Measurements from ENCODE around the gene PDGFB. TPM values are rescaled to one million over a fixed set of nuclear protein-coding genes. Genes with fewer than 3 reads are reported as not detected.

PDGFB gene
- total RNA-seq: 1 to 10 TPM; 3.1 to 9.6 (median 7.4) TPM
- 1 to 10 TPM; 1.4 to 5.5 (median 2.4) TPM for polyA plus RNA-seq

- Histone ChIP-seq H3K27ac (peak within 1 kb of the TSS; percentile 67 to 76 (median 70)), H3K4me1 (peaks cover 0 to 55% (median 44%) of the 10 kb centered on the region in 4 donors), H3K27me3 (peaks cover 21 to 72% (median 59%) of the 10 kb centered on the region in 3 donors)
Measured at GRCh38 chr22:39244496-39245129, at the start of gene PDGFB. Gene PDGFB, minus strand, starts transcription at chr22:39244982. Its CDS starts 1,019 bp downstream, at chr22:39243963.

GRCh38 chr22:39293766-39294368, 49.1 kb upstream of the PDGFB start:
- Histone ChIP-seq H3K36me3 (no peaks in the 10 kb centered on the region), H3K4me3 (no peak overlapping the region), H3K27me3 (no peaks in the 10 kb centered on the region), H3K27ac (no peak overlapping the region), H3K4me1 (peaks cover 0 to 44% (median 33%) of the 10 kb centered on the region in 4 donors), H3K9me3 (no peaks in the 10 kb centered on the region)
- no peak for DNase-seq
- TF ChIP-seq POLR2A (IDR thresholded peaks at IDR 0.05) (no peak), CTCF (IDR thresholded peaks at IDR 0.05) (no peak), EP300 (IDR thresholded peaks at IDR 0.05) (no peak), POLR2AphosphoS5 (IDR thresholded peaks at IDR 0.05) (no peak)
- intact Hi-C loops (cut with DNase I): no loop called here
- 73 to 86% methylated on average over 15 of the region's 15 CpGs for WGBS, 2 donors

More at GRCh38 chr22:39244496-39245129, at the start of gene PDGFB:
- intact Hi-C loops (cut with DNase I): loop anchor here (5.0 kb wide), 2 partner anchors 68 to 72 kb away; no protein-coding TSS in a partner anchor
- H3K4me3 ChIP-seq: peak within 1 kb of the TSS; percentile 32 to 57 (median 48)
- H3K9me3 ChIP-seq: no peaks in the 10 kb centered on the region
- H3K36me3 ChIP-seq: no peaks in the 10 kb centered on the region
- 0 to 1% methylated on average over 68 of the region's 68 CpGs for WGBS, 2 donors
- no peak for DNase-seq
- TF ChIP-seq POLR2A (IDR thresholded peaks at IDR 0.05) (peak; percentile 31 to 46), POLR2AphosphoS5 (IDR thresholded peaks at IDR 0.05) (peak; percentile 59 to 91 (median 89)), CTCF (IDR thresholded peaks at IDR 0.05) (no peak), EP300 (IDR thresholded peaks at IDR 0.05) (no peak)

GRCh38 chr22:39292561-39293074, 47.8 kb upstream of the PDGFB start:
- 7 to 39% methylated on average over 12 of the region's 12 CpGs for WGBS, 2 donors
- Histone ChIP-seq H3K9me3 (no peaks in the 10 kb centered on the region), H3K27ac (peak overlapping the region; percentile 59 to 72 (median 67)), H3K36me3 (no peaks in the 10 kb centered on the region), H3K4me3 (no peak overlapping the region), H3K27me3 (no peaks in the 10 kb centered on the region), H3K4me1 (peaks cover 0 to 35% (median 31%) of the 10 kb centered on the region in 4 donors)
- no peak for TF ChIP-seq CTCF (IDR thresholded peaks at IDR 0.05)
- no peak for TF ChIP-seq POLR2A (IDR thresholded peaks at IDR 0.05)
- peak in 3 of 4 donors; percentile 38 to 74 (median 46) for TF ChIP-seq POLR2AphosphoS5 (IDR thresholded peaks at IDR 0.05)
- intact Hi-C loops (cut with DNase I): no loop called here
- DNase-seq: peak; percentile 93

GRCh38 chr22:39292031-39292462, 47.3 kb upstream of the PDGFB start:
- DNase-seq: no peak
- H3K27me3 ChIP-seq: no peaks in the 10 kb centered on the region
- peaks cover 0 to 32% (median 29%) of the 10 kb centered on the region in 4 donors for H3K4me1 ChIP-seq
- no peak for TF ChIP-seq POLR2A (IDR thresholded peaks at IDR 0.05)
- no peak for TF ChIP-seq EP300 (IDR thresholded peaks at IDR 0.05)
- TF ChIP-seq POLR2AphosphoS5 (IDR thresholded peaks at IDR 0.05): no peak
- TF ChIP-seq CTCF (IDR thresholded peaks at IDR 0.05): no peak
- no peak overlapping the region for H3K4me3 ChIP-seq
- no peaks in the 10 kb centered on the region for H3K9me3 ChIP-seq
- H3K36me3 ChIP-seq: no peaks in the 10 kb centered on the region
- intact Hi-C loops (cut with DNase I): no loop called here
- H3K27ac ChIP-seq: peak overlapping the region; percentile 59 to 72 (median 67)
- WGBS, 2 donors: 24 to 70% methylated on average over 19 of the region's 19 CpGs

Data from sigmoid colon (tissue), 7 donors.